Skeletal muscle satellite cell (primary cell): Measurements from ENCODE around the gene ADCY3.

ENCODE experiments used
- H3K27me3 ChIP-seq: 2 replicates; pipeline ENCODE4 v1.7.0; 2013; ENCODE audit warnings: low read length; ENCODE audit not compliant: control insufficient read depth, insufficient read depth
- H3K36me3 ChIP-seq: 2 replicates; pipeline ENCODE4 v1.7.0; 2013; ENCODE audit warnings: mild to moderate bottlenecking, control low read depth, low read length; ENCODE audit not compliant: insufficient read depth
- H3K4me1 ChIP-seq: 2 replicates; pipeline ENCODE4 v1.7.0; 2013; ENCODE audit warnings: low read length; ENCODE audit not compliant: control insufficient read depth, insufficient read depth
- H3K4me2 ChIP-seq: 2 replicates; pipeline ENCODE4 v1.7.0; 2013; ENCODE audit warnings: mild to moderate bottlenecking, low read length
- H3K4me3 ChIP-seq: 2 replicates; pipeline ENCODE4 v1.7.0; 2013; ENCODE audit warnings: low read length
- H3K9ac ChIP-seq: 2 replicates; pipeline ENCODE4 v1.7.0; 2013; ENCODE audit warnings: mild to moderate bottlenecking, low read depth, low read length, moderate library complexity
- H3K9me3 ChIP-seq: replicated peaks from 2 replicates; pipeline ENCODE4 v1.7.0; 2013; ENCODE audit warnings: mild to moderate bottlenecking, control low read depth, low read length

Gene ADCY3

DNA sequence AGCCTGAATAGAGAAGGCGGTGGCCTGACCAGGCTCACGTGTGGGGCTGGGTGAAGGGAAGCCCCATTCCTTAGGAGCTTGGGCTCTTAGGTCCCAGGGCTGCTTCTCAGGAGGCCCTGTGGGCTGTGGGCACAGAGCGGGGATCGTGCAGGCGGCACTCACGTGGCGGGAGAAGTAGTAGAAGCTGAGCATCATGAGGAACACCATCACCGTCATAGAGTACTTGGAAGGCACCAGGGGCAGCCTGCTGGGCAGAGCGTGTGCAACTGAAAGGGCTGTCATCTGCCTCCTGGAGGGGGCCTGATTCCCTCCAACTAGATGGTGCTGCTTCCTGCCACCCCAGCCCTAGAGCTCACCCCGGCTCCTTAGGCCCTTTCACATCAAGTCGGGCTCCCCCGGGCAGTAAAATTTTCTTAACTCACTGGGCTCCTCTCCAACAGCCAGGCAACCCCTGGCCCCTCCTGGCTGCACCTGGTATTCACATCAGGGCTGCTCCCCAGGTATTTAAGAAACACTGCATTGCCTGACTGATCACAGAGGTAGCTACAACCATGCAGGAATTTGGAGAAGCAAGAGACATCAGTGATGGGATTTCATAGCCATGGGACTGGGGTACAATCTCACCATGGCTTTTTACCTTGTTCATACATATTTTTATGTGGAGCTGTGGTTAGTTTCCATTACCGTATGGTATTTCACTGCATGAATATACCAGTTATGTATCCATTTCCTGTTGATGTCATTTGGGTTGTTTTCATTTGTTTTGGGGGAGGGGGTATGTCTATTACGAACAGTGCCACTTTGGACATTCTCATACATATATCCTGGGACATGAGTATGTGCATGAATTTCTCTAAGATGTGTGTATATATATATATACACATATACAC is 93.9 kb downstream of the ADCY3 start:
- Histone ChIP-seq H3K4me3 (no peak overlapping the region), H3K36me3 (peaks cover 28% of the 10 kb centered on the region), H3K9me3 (no peaks in the 10 kb centered on the region), H3K4me1 (peaks cover 23% of the 10 kb centered on the region), H3K9ac (no peak overlapping the region), H3K4me2 (peak overlapping the region; percentile 10), H3K27me3 (no peaks in the 10 kb centered on the region)

DNA sequence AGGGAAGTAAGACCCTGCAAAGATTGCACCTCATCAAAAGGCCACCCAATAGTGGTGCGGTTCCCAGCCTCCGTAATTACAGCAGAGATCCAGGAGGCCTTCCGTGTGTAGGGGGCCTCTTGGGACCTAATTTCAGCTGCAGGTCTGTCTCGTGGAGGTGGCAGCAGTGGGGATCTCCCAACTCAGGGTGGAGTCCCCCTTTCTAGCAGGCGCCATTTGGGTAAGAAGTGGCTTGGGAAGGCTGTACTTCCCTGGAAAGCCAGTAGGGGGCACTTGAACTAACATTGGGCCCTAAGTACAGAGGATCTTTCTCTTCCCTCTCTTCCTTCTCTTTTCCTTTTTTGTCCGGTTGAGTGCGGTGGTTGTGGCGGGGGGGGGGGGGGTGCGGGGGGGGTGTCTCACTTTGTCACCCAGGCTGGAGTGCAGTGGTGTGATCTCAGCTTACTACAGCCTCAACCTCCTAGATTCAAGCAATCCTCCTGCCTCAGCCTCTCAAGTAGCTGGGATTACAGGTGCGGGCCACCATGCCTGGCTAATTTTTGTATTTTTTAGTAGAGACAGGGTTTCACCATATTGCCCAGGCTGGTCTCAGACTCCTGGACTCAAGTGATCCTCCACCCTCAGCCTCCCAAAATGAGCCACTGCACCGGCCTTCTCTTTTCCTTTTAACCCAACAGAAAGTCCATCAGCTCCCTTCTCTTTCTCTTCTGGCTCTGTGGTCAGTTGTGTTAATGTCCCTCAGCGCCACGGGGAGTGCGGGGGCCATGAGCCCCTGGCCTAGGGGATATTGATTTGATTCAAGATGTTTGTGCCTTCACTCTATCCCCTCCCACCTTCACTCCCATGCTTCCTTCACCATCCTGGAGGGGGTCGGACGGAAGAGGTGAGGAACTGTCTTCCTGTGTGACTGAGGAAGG is 94.8 kb downstream of the ADCY3 start:
- Histone ChIP-seq H3K9ac (no peak overlapping the region), H3K9me3 (no peaks in the 10 kb centered on the region), H3K4me1 (peaks cover 23% of the 10 kb centered on the region), H3K4me3 (no peak overlapping the region), H3K36me3 (peaks cover 36% of the 10 kb centered on the region), H3K27me3 (no peaks in the 10 kb centered on the region), H3K4me2 (no peak overlapping the region)

DNA sequence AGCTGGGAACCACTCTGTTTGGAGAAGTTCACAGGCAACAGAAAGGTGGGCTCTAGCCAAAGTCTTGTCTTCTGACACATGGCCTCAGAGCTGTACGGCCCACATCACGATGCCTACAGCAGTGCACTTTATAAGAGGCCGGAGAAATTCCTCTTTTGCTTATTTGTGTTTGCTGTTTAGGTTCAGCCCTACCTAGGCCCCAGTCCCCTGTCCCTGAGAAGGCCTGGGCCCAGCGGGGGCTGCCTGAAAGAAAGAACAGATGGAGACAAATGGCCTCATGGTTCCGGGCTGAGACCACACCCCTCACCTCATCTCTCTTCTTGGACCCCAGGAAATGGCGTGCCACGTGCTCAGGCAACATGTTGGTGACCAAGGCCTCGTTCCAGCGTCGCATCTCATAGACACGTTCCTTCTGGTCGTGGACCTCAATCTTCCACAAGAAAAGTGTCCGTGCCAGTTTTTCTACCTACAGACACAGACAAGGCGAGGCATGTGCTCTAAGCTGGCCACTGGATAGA is 95.9 kb downstream of the ADCY3 start:
- Histone ChIP-seq H3K4me2 (no peak overlapping the region), H3K9me3 (no peaks in the 10 kb centered on the region), H3K36me3 (peaks cover 45% of the 10 kb centered on the region), H3K9ac (no peak overlapping the region), H3K4me3 (no peak overlapping the region), H3K27me3 (no peaks in the 10 kb centered on the region), H3K4me1 (peaks cover 23% of the 10 kb centered on the region)

- Histone ChIP-seq H3K27me3 (no peaks in the 10 kb centered on the region), H3K9me3 (no peaks in the 10 kb centered on the region), H3K4me1 (peaks cover 23% of the 10 kb centered on the region), H3K36me3 (peaks cover 61% of the 10 kb centered on the region), H3K4me2 (no peak overlapping the region), H3K9ac (no peak overlapping the region), H3K4me3 (no peak overlapping the region)
Observed at GRCh38 chr2:24822049-24822706, 97.9 kb downstream of the ADCY3 start.

DNA sequence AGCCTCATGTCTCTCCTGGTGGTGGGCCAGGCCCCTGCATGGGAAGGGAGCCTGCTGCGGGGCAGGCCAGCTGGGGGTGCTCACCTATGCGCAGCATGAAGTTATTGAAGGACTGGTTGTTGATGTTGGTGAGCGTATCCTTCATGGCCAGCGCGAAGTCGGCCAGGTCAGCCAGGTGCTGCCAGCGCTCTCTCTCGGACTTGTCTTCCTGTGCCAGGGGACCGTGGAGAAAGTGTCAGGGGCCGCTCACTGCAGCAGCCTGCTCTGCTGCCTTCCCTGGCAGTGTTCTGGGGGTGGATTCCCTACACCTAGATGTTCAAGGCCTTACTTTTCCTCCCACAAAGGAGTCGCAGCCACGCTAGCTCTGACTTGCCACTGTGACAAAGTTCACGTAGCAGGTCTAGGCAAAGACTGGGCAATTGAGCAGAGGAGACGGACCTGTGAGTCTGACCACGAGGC is 98.6 kb downstream of the ADCY3 start:
- Histone ChIP-seq H3K9ac (no peak overlapping the region), H3K4me1 (peaks cover 23% of the 10 kb centered on the region), H3K9me3 (no peaks in the 10 kb centered on the region), H3K27me3 (no peaks in the 10 kb centered on the region), H3K4me2 (no peak overlapping the region), H3K36me3 (peaks cover 63% of the 10 kb centered on the region), H3K4me3 (no peak overlapping the region)

DNA sequence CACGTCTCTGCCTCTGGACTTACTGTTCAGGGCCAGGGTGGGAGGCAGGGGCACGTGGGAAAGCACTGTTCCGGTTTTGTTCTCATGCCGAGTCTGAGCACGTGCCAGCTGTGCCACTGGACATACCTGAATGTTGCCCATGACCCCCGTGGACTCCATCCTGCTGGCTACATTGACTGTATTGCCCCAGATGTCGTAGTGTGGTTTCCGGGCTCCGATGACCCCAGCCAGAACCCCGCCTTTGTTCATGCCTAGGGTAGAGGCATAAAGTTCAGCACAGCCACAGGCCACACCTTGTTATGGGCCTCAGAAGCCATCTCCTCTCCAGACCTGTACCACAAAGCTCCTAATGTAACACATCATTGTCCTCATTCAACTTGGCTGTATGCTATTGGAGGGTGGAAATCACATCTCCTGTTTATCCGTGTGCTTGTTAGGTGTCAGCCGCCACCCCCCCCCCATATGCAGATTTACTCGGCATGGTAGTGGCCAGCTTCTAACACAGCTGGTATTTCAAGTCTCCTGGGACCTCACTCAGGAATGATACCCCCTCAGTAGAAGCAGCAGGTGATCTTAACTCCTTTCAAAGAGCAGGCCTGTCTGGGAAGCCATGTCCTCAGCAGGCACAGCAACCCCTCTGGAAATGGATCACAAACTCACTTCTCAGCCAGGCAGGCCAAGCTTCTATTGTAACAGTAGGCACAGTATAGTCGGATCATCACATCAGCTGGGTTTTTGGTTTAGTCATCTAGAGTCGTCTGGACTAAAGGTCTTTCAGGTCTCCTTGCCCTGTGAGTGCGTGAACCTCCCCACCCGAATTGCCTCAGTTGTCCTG is 99.2 kb downstream of the ADCY3 start:
- Histone ChIP-seq H3K4me2 (no peak overlapping the region), H3K27me3 (no peaks in the 10 kb centered on the region), H3K4me3 (no peak overlapping the region), H3K4me1 (peaks cover 19% of the 10 kb centered on the region), H3K36me3 (peaks cover 70% of the 10 kb centered on the region), H3K9ac (no peak overlapping the region), H3K9me3 (no peaks in the 10 kb centered on the region)

DNA sequence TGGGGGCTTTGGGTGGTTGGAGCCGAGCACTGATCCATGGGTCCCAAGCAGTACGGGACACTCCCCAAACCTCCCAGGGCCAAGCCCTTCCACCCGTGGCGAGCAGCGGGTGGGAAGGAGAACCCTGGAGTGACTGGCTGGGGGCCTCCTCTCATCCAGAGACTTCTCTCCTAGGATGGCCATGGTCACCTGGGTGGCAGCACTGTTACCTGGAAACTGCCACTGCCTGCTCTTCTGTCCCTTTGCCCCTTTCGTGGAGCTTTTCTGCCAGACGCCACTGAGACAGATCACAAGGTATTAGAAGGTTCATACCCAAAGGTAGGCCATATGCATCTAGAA is 99.9 kb downstream of the ADCY3 start:
- peaks cover 18% of the 10 kb centered on the region for H3K4me1 ChIP-seq
- no peaks in the 10 kb centered on the region for H3K9me3 ChIP-seq
- no peak overlapping the region for H3K4me3 ChIP-seq
- no peak overlapping the region for H3K9ac ChIP-seq
- no peak overlapping the region for H3K4me2 ChIP-seq
- no peaks in the 10 kb centered on the region for H3K27me3 ChIP-seq
- peaks cover 77% of the 10 kb centered on the region for H3K36me3 ChIP-seq

GRCh38 chr2:24819442-24820174 is 100.4 kb downstream of the ADCY3 start:
- H3K27me3 ChIP-seq: no peaks in the 10 kb centered on the region
- H3K4me1 ChIP-seq: peaks cover 18% of the 10 kb centered on the region
- H3K9me3 ChIP-seq: no peaks in the 10 kb centered on the region
- no peak overlapping the region for H3K4me2 ChIP-seq
- H3K36me3 ChIP-seq: peaks cover 76% of the 10 kb centered on the region
- no peak overlapping the region for H3K4me3 ChIP-seq
- H3K9ac ChIP-seq: no peak overlapping the region

- Histone ChIP-seq H3K4me3 (no peak overlapping the region), H3K4me2 (no peak overlapping the region), H3K9ac (no peak overlapping the region), H3K9me3 (no peaks in the 10 kb centered on the region), H3K36me3 (peaks cover 74% of the 10 kb centered on the region), H3K4me1 (peaks cover 18% of the 10 kb centered on the region), H3K27me3 (no peaks in the 10 kb centered on the region)
Observed at GRCh38 chr2:24818721-24819167, 101.3 kb downstream of the ADCY3 start.

DNA sequence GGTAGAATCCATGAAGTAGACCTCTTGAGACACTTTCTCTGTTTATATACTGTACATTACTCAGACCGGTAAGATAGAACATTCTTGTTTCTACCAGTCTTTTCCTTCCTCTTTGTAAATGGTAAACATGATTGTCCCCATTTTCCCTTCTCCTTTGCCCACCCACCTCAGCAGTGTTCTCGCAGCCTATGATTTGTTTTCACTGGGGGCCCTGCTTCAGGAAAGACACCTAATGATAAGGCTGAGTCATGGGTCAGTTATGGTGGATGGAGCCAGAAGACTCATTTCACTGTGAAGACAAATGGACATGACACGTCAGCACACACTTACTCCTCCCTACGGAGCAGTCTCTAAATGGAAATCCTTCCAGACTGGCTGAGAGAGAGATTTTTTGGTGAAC is 103.2 kb downstream of the ADCY3 start:
- Histone ChIP-seq H3K4me2 (no peak overlapping the region), H3K9me3 (no peaks in the 10 kb centered on the region), H3K36me3 (peaks cover 62% of the 10 kb centered on the region), H3K27me3 (no peaks in the 10 kb centered on the region), H3K4me1 (peaks cover 18% of the 10 kb centered on the region), H3K9ac (no peak overlapping the region), H3K4me3 (no peak overlapping the region)
